Natural killer cell (primary cell): ENCODE data around the gene NTN4. TPM values are rescaled to one million over a fixed set of nuclear protein-coding genes. Genes with fewer than 3 reads are reported as not detected.

Source experiments
- ATAC-seq, 3 donors: fragments of 150-1000 bp in 2 of 3; fragments of 200-7000 bp in 1 of 3; cut with Tn5 transposase; 1 replicate in 1 of 3; 2 replicates in 2 of 3; pipeline ENCODE4 v1.10.0; 2021; ENCODE audit warnings: mild to moderate bottlenecking in 2 of 3, moderate library complexity in 2 of 3
- DNase-seq, 2 donors: peaks; one replicate each; pipeline versions ENCODE4 v3.0.0 to v3.0.0-alpha.2; 2013 to 2021; ENCODE audit warnings: mixed read lengths in 1 of 2
- H3K27ac ChIP-seq: one replicate; pipeline ENCODE4 v1.5.1; 2013; ENCODE audit warnings: mild to moderate bottlenecking, low read length
- H3K27me3 ChIP-seq: one replicate; pipeline ENCODE4 v1.6.1; 2013; ENCODE audit warnings: low read length; ENCODE audit not compliant: control insufficient read depth, insufficient read depth
- H3K36me3 ChIP-seq: one replicate; pipeline ENCODE4 v1.6.1; 2013; ENCODE audit warnings: low read length; ENCODE audit not compliant: control insufficient read depth, insufficient read depth
- H3K4me1 ChIP-seq: one replicate; pipeline ENCODE4 v1.6.1; 2013; ENCODE audit warnings: low read length; ENCODE audit not compliant: control insufficient read depth, insufficient read depth
- H3K4me3 ChIP-seq: one replicate; pipeline ENCODE4 v1.5.1; 2013; ENCODE audit warnings: low read length
- H3K9me3 ChIP-seq: one replicate; pipeline ENCODE4 v1.6.1; 2013; ENCODE audit warnings: low read length; ENCODE audit not compliant: control insufficient read depth, insufficient read depth
- H3K27ac Mint-ChIP-seq, 2 donors: one replicate each; pipeline ENCODE4 v1.8.0; 2022; ENCODE audit warnings: mild to moderate bottlenecking in 2 of 2, mixed read lengths in 2 of 2, moderate library complexity in 1 of 2
- H3K27me3 Mint-ChIP-seq, 2 donors: one replicate each; pipeline ENCODE4 v1.8.0; 2022; ENCODE audit warnings: low read depth in 2 of 2, mixed read lengths in 2 of 2
- H3K36me3 Mint-ChIP-seq: one replicate; pipeline ENCODE4 v1.8.0; 2022; ENCODE audit warnings: mixed read lengths
- H3K4me1 Mint-ChIP-seq, 2 donors: one replicate each; pipeline ENCODE4 v1.8.0; 2022; ENCODE audit warnings: mixed read lengths in 2 of 2
- H3K4me3 Mint-ChIP-seq: one replicate; pipeline ENCODE4 v1.8.0; 2022; ENCODE audit warnings: mild to moderate bottlenecking, moderate library complexity, mixed read lengths
- H3K9me3 Mint-ChIP-seq, 2 donors: one replicate each; pipeline ENCODE4 v1.8.0; 2022; ENCODE audit warnings: mixed read lengths in 2 of 2
- WGBS: methylation state at CpG from one replicate; pipeline ENCODE4 v1.1.7; 2013; ENCODE audit warnings: missing lambda C conversion rate; ENCODE audit not compliant: insufficient coverage; 5-methylcytosine and 5-hydroxymethylcytosine counted together
- intact Hi-C: fragments of 100-400 bp; cut with micrococcal nuclease; formaldehyde crosslinking; loops from one replicate; pipeline ENCODE4 v1.14.2; 2022
- total RNA-seq, 4 donors: library from RNA; stranded (reverse); fragments of 120-200 nt in 1 of 4; gene quantifications; one replicate each; pipeline versions ENCODE4 v1.2.3 to v1.2.4, GENCODE V29; 2013 to 2022
- TF ChIP-seq, protein P1 (sequence below): fragments of 200-600 bp; IDR thresholded peaks from one replicate; pipeline ENCODE4 v1.8.0; 2022; ENCODE audit warnings: antibody characterized with exemption

NTN4 gene
- total RNA-seq, 3 donors from 2014 or later (not counting 1 experiment from before 2014, with no cell fraction given) = 0.18 TPM; not detected in 2

DNA sequence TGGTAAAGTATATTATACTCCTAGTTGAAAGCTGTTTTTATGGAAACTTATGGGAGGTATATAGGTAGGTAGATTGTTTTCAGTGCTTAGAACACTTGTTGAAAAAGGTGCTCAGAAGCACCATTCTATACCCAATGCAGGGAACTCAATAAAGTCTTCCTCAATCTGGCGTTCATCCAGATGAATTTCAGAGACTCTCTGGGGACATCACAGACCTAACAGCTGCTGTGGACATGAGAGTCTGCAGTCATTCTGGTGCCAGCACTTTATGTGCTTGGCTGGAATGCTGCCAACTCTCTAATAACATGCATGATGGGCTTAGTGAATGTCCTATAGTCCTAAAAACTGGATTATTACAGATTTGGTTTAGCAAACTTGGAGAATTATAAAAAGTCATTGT lies 115.9 kb downstream of the NTN4 start:
- no peak overlapping the region for H3K4me3 Mint-ChIP-seq
- 75% methylated on average over 1 of the region's 1 CpG for WGBS
- Histone ChIP-seq H3K27ac (no peak overlapping the region), H3K27me3 (no peaks in the 10 kb centered on the region), H3K4me3 (no peak overlapping the region), H3K4me1 (no peaks in the 10 kb centered on the region), H3K36me3 (no peaks in the 10 kb centered on the region), H3K9me3 (no peaks in the 10 kb centered on the region)
- intact Hi-C loops = no loop called here
- no peak for DNase-seq
- H3K9me3 Mint-ChIP-seq = no peaks in the 10 kb centered on the region
- no peaks in the 10 kb centered on the region for H3K4me1 Mint-ChIP-seq
- TF ChIP-seq, protein P1, sequence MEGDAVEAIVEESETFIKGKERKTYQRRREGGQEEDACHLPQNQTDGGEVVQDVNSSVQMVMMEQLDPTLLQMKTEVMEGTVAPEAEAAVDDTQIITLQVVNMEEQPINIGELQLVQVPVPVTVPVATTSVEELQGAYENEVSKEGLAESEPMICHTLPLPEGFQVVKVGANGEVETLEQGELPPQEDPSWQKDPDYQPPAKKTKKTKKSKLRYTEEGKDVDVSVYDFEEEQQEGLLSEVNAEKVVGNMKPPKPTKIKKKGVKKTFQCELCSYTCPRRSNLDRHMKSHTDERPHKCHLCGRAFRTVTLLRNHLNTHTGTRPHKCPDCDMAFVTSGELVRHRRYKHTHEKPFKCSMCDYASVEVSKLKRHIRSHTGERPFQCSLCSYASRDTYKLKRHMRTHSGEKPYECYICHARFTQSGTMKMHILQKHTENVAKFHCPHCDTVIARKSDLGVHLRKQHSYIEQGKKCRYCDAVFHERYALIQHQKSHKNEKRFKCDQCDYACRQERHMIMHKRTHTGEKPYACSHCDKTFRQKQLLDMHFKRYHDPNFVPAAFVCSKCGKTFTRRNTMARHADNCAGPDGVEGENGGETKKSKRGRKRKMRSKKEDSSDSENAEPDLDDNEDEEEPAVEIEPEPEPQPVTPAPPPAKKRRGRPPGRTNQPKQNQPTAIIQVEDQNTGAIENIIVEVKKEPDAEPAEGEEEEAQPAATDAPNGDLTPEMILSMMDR = no peak
- H3K27me3 Mint-ChIP-seq = no peaks in the 10 kb centered on the region
- H3K36me3 Mint-ChIP-seq = no peaks in the 10 kb centered on the region
- ATAC-seq = no peak
- H3K27ac Mint-ChIP-seq = no peak overlapping the region

DNA sequence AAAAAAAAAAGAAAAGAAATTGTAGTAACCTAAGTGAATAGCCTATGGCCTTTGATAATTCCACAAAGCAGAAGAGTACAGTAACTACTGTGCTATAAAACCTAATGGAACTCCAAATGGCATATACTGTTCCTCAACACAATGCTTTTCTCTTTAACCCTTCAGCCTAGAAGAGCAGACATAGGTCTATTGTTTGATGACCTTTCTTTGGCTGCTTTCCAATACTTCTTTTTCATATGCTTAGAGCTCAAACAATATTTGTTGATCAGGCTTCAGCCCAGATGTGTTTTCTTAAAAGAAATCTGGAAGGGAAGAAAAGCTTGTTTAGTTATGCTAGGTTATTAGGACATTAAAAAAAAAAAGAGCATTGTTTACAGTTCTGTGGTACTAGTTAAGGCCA lies 116.4 kb downstream of the NTN4 start:
- H3K27me3 Mint-ChIP-seq = no peaks in the 10 kb centered on the region
- Histone ChIP-seq H3K27ac (no peak overlapping the region), H3K9me3 (no peaks in the 10 kb centered on the region), H3K27me3 (no peaks in the 10 kb centered on the region), H3K36me3 (no peaks in the 10 kb centered on the region), H3K4me1 (no peaks in the 10 kb centered on the region), H3K4me3 (no peak overlapping the region)
- no peak overlapping the region for H3K4me3 Mint-ChIP-seq
- no peak overlapping the region for H3K27ac Mint-ChIP-seq
- TF ChIP-seq, protein P1 = no peak
- intact Hi-C loops = no loop called here
- DNase-seq = no peak
- H3K9me3 Mint-ChIP-seq = no peaks in the 10 kb centered on the region
- H3K36me3 Mint-ChIP-seq = no peaks in the 10 kb centered on the region
- ATAC-seq = no peak
- no peaks in the 10 kb centered on the region for H3K4me1 Mint-ChIP-seq

DNA sequence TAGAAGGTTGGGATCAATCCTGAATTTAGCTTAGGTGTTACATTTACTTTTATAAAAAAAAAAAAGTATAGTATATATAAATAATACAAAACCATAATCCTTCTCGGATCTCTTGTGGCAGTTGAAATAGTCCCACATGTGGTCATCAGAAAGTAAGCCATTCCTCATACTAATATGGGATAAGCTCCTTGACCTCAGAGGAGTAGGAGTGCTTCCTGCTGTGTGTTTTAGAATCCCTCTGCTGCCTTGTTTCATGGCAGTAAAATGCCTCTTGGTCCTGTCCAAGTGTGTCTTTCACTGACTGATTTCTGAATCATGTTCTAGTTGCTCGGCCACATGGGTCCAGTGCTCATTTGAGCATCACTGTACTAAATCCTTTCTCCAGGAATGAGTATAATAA lies 117.0 kb downstream of the NTN4 start:
- Mint-ChIP-seq H3K9me3 (no peaks in the 10 kb centered on the region), H3K36me3 (no peaks in the 10 kb centered on the region), H3K27ac (no peak overlapping the region), H3K4me1 (no peaks in the 10 kb centered on the region), H3K4me3 (no peak overlapping the region), H3K27me3 (no peaks in the 10 kb centered on the region)
- no peak overlapping the region for H3K4me3 ChIP-seq
- TF ChIP-seq, protein P1 = no peak
- ATAC-seq (no peak), DNase-seq (no peak)
- intact Hi-C loops = no loop called here
- H3K27ac ChIP-seq = no peak overlapping the region
- H3K36me3 ChIP-seq = no peaks in the 10 kb centered on the region
- 93% methylated on average over 1 of the region's 2 CpGs for WGBS
- no peaks in the 10 kb centered on the region for H3K9me3 ChIP-seq
- H3K4me1 ChIP-seq = no peaks in the 10 kb centered on the region
- H3K27me3 ChIP-seq = no peaks in the 10 kb centered on the region

DNA sequence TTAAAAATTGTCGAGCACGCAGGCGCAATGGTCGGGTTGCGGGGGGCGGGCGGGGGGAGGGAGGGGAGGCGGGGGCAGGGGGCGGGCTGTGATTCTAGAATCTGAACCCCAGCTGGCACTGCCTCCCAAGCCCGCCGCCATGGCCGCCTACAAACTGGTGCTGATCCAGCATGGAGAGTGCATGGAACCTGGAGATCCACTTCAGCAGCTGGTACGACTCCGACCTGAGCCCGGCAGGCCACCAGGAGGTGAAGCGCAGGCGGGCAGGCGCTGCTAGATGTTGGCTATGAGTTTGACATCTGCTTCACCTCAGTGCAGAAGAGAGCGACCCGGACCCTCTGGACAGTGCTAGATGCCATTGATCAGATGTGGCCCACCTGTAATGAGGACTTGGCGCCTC lies 118.4 kb downstream of the NTN4 start:
- TF ChIP-seq, protein P1 = no peak
- H3K9me3 ChIP-seq = no peaks in the 10 kb centered on the region
- intact Hi-C loops = no loop called here
- H3K4me1 Mint-ChIP-seq = no peaks in the 10 kb centered on the region
- H3K36me3 Mint-ChIP-seq = no peaks in the 10 kb centered on the region
- H3K27me3 ChIP-seq = no peaks in the 10 kb centered on the region
- no peak overlapping the region for H3K4me3 ChIP-seq
- H3K27ac ChIP-seq = no peak overlapping the region
- H3K9me3 Mint-ChIP-seq = no peaks in the 10 kb centered on the region
- ATAC-seq (no peak), DNase-seq (no peak)
- peaks cover 0 to under 1% of the 10 kb centered on the region in 2 donors for H3K27me3 Mint-ChIP-seq
- H3K27ac Mint-ChIP-seq = no peak overlapping the region
- H3K36me3 ChIP-seq = no peaks in the 10 kb centered on the region
- no peaks in the 10 kb centered on the region for H3K4me1 ChIP-seq
- 93% methylated on average over 13 of the region's 21 CpGs for WGBS
- no peak overlapping the region for H3K4me3 Mint-ChIP-seq
